ENCODE measurements around the gene RHOJ. TPM values are rescaled to one million over a fixed set of nuclear protein-coding genes. Genes with fewer than 3 reads are reported as not detected.

The RHOJ gene
- total RNA-seq, 2 donors from 2014 or later: 2.5 to 6.6 TPM

- no peak for DNase-seq (ENCODE audit: low spot score)
- Histone ChIP-seq H3K27me3 (replicated peaks; ENCODE audit: insufficient read depth) (no peaks in the 10 kb centered on the region), H3K36me3 (no peaks in the 10 kb centered on the region), H3K27ac (no peak overlapping the region), H3K4me1 (replicated peaks) (no peaks in the 10 kb centered on the region), H3K9me3 (no peaks in the 10 kb centered on the region), H3K4me3 (no peak overlapping the region)
- intact Hi-C loops (cut with DNase I): no loop called here
- TF ChIP-seq POLR2A (IDR thresholded peaks at IDR 0.05): no peak
- WGBS: 72% methylated on average over 6 of the region's 6 CpGs
Measured at GRCh38 chr14:63328787-63329737, 124.8 kb downstream of the RHOJ start.

GRCh38 chr14:63342371-63342770, 138.1 kb downstream of the RHOJ start:
- Histone ChIP-seq H3K9me3 (no peaks in the 10 kb centered on the region), H3K27me3 (replicated peaks; ENCODE audit: insufficient read depth) (no peaks in the 10 kb centered on the region), H3K4me1 (replicated peaks) (no peaks in the 10 kb centered on the region), H3K36me3 (no peaks in the 10 kb centered on the region), H3K4me3 (no peak overlapping the region), H3K27ac (no peak overlapping the region)
- TF ChIP-seq POLR2AphosphoS5 (IDR thresholded peaks at IDR 0.05) (no peak), CTCF (IDR thresholded peaks at IDR 0.05) (no peak), POLR2A (IDR thresholded peaks at IDR 0.05) (no peak)
- intact Hi-C loops (cut with DNase I): no loop called here
- WGBS: 45% methylated on average over 7 of the region's 7 CpGs
- no peak for DNase-seq (ENCODE audit: low spot score)

Other genes starting within 250 kb of the RHOJ start
- gene KCNH5, start 159.0 kb upstream of the RHOJ start, total RNA-seq: under 1 TPM; 0.06 to 0.09 TPM
- not detected for gene GPHB5, start 114.5 kb downstream of the RHOJ start, total RNA-seq